HG03025 (cell line): ENCODE results near the gene PTPRN2.

Experiments used
- ATAC-seq: cut with Tn5 transposase; IDR thresholded peaks from one replicate; pipeline ENCODE4 v1.9.1; 2021; ENCODE audit warnings: mild to moderate bottlenecking, moderate library complexity; ENCODE audit not compliant: unreplicated experiment, low FRiP score

PTPRN2 gene

DNA sequence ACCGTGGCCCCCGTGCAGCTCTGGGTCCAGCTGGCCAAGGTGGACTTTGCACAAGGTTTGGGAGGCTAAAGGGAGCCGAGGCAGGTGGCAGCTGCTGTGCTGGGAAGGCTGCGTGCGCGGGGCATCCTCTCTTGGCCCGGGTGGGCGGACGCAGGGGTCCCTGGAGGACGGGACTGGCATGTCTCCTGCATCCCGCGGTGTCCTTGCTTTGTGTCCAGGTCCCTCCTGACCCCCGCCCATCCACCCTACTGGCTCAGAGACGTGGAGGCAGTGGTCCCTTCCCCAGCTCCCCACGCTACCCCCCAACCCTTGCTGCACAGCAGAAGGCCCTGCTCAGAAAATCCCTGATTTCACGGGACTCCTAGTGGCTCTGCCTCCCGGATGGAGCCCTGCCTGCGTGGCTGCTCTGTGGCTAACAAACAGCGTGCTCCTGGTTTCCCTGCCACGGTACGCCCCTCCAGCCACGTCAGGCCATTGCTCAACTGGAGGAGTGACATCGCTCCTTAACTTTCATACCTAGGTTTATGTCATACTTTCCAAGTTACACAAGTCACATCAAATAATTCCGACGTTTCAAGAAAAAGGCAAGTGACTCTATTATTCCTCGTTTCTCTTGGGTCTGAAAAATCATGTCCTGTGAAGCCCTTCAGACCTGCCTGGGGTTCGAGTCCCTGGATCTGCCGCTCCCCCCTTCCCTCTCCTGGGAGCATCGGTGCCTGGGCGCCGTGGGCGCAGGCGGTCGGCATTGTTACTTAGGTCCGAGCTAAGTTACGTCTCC, 829.0 kb downstream of the PTPRN2 start:
- no peak for ATAC-seq

GRCh38 chr7:157757776-157758467, 829.7 kb downstream of the PTPRN2 start:
- ATAC-seq = no peak

GRCh38 chr7:157757211-157757610, 830.4 kb downstream of the PTPRN2 start:
- ATAC-seq = no peak

- no peak for ATAC-seq
Observed at GRCh38 chr7:157755741-157756140, 831.9 kb downstream of the PTPRN2 start.

GRCh38 chr7:157754416-157754790, 833.2 kb downstream of the PTPRN2 start:
- ATAC-seq = no peak

DNA sequence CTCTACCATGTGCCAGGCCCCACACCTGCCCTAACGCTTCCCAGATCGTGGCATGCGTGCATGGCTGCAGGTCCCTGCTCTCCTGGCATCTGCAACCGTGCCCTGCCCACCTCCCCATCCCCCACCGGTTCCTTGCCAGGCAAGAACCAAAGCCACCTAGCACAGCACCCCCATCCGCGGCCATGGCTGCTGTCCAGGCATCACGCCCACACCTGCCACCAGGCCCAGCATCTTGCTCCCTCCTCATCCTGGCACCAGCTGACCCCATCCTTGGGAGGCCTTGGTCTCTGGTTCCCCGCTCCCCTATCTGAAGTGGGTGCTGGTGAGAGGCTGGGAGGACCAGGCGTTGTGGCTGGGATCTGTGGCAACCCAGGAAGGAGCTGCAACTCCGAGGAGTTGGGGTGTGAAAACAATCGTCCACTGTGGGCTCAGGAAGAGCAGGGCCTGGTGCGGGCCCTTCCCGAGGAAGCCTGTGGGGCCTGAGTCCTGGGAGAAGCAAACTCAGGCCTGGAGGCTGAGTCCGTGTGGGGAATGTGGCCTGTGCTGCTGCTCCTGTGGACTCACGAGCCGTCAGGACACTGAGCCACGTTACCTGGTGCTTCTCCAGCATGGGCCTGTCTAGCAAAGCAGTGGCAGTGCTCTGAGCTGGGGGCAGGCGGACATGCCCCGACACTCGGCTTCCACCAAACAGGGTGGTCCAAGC, 833.8 kb downstream of the PTPRN2 start:
- no peak for ATAC-seq

- no peak for ATAC-seq
Observed at GRCh38 chr7:157752832-157753291, 834.8 kb downstream of the PTPRN2 start.

- ATAC-seq = no peak
Observed at GRCh38 chr7:157751951-157752673, 835.5 kb downstream of the PTPRN2 start.

DNA sequence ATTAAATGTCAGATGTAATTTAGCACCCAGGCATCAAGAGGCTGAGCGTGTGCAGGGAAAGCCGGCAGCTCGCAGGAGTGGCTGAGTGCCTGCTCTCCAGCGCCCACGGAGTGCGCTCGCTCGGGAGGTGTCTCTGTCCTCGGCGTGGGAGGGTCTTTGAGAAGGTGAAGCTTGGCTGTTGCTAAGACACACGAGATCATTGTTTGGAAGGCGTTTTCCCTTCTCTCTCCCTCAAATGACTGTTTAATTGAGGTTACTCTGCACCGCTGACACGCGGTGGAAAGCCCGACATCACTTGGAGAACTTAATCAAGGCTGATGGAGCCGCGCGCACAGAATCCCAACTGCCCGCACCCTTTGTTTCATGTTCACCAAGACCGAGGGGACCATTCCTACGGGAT, 836.2 kb downstream of the PTPRN2 start:
- ATAC-seq = no peak

GRCh38 chr7:157750291-157750690, 837.3 kb downstream of the PTPRN2 start:
- ATAC-seq = no peak

DNA sequence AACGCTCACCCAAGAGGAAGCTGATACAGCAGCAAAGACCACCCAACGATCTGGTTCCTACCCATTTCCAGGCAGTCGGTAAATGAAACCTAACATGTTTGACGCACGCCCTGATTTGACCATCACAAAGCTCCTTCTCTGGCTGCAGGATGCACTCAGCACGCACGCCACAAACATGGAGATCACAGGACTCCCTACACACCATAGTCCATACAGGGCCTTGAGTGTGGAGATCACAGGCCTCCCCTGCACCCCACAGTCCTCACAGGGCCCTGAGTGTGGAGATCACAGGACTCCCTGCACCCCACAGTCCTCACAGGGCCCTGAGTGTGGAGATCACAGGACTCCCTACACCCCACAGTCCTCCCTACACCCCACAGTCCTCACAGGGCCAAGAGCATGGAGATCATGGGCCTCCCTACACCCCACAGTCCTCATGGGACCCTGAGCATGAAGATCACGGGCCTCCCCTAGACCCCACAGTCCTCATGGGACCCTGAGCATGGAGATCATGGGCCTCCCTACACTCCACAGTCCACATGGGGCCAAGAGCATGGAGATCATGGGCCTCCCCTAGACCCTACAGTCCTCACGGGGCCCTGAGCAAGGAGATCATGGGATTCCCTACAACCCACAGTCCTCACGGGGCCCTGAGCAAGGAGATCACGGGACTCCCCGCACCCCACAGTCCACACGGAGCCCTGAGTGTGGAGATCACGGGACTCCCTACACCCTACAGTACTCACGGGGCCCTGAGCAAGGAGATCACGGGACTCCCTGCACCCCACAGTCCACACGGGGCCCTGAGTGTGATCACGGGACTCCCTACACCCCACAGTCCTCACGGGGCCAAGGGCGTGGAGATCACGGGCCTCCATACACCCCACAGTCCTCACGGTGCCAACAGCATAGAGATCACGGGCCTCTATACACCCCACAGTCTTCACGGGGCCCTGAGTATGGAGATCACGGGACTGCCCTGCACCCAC, 841.6 kb downstream of the PTPRN2 start:
- no peak for ATAC-seq

DNA sequence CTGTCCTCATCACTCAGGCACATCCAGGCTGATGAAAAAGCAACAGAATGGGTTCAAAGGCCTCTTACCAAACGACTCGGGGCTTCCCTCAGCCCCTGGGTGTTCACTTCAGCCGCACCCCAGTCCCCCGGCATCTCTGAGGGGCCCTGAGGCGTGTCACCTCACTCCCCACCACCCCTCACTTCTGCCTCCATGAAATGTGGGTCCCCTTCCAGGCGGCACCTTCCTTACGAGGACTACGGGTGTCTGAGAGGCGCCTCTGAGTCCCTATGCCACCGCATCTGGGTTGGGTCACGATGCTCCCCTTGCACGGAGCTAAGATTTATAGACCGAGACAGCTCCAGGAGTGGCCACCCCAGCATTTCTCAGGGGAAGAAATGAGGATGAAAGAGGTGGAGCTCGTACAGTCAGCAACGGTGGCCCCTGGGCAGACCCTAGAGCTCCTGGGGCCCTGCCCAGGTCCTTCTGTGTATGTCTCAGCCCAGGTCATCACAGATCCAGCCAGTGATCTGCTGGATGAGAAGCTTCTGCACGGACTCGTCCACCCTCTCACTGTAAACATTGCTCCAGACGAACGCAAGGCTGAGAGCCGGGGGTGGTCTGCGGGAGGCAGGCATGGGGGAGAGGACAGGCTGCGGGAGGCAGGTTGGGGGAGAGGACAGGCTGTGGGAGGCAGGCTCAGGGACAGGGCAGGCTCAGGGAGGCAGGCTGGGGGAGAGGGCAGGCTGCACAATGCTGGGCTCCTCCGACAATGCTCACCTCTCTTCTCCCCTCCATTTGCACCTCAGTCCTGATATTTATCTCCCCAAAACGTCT, 842.6 kb downstream of the PTPRN2 start:
- no peak for ATAC-seq

DNA sequence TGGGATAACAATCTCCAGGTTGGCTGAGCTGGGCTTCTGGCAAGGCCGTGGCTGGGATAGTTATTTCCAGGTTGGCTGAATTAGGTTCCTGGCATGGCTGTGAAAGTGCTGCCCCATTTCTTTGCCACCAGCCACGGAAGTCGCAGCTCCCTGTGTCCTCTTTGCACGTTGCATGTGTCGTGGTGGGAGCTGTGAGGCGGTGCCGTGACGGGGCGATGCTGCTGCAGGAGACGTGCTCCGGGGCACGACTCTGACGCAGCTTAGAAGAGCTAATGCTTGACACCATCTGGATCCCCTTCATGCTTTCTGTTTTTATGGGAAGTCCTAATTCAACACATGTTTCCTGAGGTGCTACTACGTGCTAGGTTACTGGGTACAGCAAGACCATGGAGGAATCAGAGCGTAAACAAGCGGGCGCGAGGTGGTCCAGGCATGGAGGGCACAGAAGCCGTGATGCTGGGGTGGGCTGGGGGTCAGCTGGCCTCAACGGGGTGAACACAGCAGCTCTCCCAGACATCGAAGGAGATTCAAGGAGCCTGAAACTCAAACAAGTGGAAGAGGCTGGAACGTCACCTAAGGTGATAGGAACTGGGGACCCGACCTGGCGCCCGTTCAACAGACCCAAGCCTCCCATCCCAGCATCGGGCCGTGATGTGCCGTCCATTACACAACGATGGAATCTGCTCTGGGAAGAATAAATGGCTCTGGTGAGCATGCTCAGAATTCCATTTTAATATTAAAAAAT, 843.7 kb downstream of the PTPRN2 start:
- no peak for ATAC-seq

DNA sequence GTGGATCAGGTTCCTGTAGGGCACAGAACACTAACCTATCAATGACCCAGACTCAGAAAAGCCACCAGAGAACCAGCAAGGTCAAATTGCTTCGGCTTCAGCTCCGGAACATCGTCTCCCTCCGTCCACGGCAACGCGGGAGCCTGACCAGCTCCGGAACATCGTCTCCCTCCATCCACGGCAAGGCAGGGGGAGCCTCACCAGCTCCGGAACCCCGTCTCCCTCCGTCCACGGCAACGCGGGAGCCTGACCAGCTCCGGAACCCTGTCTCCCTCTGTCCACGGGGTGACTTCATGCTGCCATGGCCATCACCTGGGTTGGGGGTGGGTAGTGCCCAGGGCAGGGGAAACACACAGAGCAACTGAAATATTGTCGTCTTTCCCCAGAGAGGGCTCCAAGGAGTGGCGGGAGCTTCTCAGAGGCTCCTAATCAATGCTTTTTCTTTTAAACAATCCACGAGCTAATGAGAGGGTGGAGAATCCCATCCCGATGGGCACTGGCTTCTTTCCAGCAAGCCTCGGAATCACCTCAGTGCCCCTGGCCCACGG, 847.3 kb downstream of the PTPRN2 start:
- ATAC-seq = no peak

DNA sequence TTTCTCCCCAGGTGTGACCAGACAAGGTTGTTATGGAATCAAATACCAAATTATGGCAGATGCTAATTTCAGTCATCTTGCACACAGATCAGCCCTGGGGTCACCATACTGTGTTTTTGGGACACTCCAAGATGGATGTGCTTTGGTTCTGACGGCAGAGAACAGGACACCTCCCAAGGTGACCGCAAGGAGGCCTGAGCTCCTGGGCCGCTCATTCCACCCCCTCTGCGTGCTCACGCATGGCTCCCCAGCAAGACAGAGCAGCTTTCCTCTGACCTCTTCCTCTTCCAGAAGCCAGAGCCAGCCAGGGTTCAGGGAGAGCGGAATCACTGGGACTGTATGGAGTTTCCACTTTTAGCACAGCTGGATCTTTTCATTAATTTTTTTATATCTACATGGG, 848.0 kb downstream of the PTPRN2 start:
- no peak for ATAC-seq

GRCh38 chr7:157739031-157739430, 848.6 kb downstream of the PTPRN2 start:
- no peak for ATAC-seq

- no peak for ATAC-seq
Observed at GRCh38 chr7:157738066-157738460, 849.6 kb downstream of the PTPRN2 start.
